Measurements from ENCODE around the gene NABP1. TPM values are rescaled to one million over a fixed set of nuclear protein-coding genes. Genes with fewer than 3 reads are reported as not detected.

NABP1 gene
- total RNA-seq, 3 donors from 2014 or later, result 22.1 to 29.8 (median 27.6) TPM

DNA sequence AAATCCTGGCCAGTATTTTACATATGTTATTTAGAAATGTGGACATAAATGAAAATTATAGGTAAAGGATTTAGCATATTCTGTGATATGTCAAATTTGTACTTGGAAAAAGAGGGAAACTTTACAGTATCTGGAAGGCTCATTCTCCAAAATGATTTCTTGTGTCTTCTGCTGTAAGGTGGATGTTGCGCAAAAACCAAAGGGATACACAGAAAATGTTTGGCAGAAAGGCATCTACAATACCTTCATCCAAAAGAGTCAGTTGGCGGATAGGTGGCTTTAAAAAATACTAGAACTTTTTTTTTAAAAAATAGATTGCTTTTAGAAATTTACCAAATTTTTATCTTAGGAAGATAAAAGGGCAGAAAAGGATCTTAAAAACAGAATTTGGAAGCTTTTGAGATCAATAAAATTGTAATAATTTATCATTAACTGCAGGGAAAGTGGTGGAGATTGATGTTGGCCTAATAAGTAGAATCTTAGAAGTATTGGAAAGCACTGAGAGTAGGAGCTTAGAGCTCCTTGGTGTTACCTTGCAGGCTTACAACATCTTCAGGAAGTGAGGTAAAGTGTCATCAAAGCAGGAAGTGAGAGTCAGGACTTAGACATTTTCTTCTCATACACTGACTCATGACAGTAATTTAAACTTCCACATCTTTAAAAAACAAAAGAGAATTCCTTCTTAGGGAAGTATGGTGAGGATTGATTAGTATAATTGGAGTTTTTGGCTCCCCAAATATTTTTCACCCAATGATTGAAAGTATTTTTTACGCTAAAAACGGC lies 2.1 kb downstream of the NABP1 start:
- ATAC-seq (no peak), DNase-seq (no peak)
- Histone ChIP-seq H3K4me1 (ENCODE audit: low read depth) (peaks cover 8% of the 10 kb centered on the region), H3K4me3 (no peak overlapping the region), H3K9me3 (no peaks in the 10 kb centered on the region), H3K36me3 (ENCODE audit: low read depth) (no peaks in the 10 kb centered on the region)
- intact Hi-C loops (cut with DNase I, micrococcal nuclease), result no loop called here
- TF ChIP-seq, protein P1, sequence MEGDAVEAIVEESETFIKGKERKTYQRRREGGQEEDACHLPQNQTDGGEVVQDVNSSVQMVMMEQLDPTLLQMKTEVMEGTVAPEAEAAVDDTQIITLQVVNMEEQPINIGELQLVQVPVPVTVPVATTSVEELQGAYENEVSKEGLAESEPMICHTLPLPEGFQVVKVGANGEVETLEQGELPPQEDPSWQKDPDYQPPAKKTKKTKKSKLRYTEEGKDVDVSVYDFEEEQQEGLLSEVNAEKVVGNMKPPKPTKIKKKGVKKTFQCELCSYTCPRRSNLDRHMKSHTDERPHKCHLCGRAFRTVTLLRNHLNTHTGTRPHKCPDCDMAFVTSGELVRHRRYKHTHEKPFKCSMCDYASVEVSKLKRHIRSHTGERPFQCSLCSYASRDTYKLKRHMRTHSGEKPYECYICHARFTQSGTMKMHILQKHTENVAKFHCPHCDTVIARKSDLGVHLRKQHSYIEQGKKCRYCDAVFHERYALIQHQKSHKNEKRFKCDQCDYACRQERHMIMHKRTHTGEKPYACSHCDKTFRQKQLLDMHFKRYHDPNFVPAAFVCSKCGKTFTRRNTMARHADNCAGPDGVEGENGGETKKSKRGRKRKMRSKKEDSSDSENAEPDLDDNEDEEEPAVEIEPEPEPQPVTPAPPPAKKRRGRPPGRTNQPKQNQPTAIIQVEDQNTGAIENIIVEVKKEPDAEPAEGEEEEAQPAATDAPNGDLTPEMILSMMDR (IDR thresholded peaks at IDR 0.05), result no peak

DNA sequence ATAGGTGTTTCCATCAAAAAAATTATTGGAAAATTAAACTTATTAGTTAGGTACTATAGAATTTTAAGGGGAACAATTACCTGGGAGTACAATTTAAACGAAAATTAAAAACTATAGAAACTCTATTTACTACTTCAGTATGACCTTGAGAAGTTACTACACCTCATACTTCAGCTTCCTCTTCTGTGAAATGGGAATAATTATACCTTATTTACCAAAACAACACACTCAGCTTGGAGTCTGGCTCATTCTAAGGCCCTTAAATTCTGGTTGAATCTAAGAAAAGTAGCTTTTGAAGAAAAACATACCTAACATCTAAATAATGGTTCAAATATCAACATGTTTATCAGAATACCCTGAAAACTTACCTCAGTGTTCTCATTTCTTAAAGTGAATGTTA lies 2.7 kb downstream of the NABP1 start:
- no peak for ATAC-seq
- TF ChIP-seq, protein P1 (IDR thresholded peaks at IDR 0.05), result no peak
- no peak overlapping the region for H3K4me3 ChIP-seq
- DNase-seq, result no peak
- H3K9me3 ChIP-seq, result no peaks in the 10 kb centered on the region
- H3K36me3 ChIP-seq (ENCODE audit: low read depth), result no peaks in the 10 kb centered on the region
- H3K4me1 ChIP-seq (ENCODE audit: low read depth), result peaks cover 8% of the 10 kb centered on the region
- intact Hi-C loops (cut with DNase I, micrococcal nuclease), result no loop called here

DNA sequence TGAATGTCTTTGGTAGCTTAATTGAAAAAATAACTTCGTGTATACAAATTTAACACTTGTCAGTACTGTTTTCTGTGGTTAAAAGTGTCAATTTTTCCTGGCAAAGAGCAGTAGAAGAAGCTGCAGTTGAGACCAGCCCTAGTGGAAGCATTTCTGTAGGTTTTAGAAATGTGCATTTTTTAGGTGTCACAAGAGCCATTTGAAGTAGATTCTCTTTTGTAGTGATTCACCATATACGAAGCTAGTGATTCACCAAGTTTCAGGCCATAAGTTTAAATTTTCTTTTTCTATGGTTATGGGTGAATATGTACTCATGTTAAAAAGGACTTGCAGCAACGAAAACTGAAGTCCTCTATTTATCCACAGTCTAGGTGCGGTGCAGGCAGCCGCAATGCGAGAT lies 4.2 kb downstream of the NABP1 start:
- Histone ChIP-seq H3K4me3 (no peak overlapping the region), H3K36me3 (ENCODE audit: low read depth) (no peaks in the 10 kb centered on the region), H3K4me1 (ENCODE audit: low read depth) (peaks cover 3% of the 10 kb centered on the region), H3K9me3 (no peaks in the 10 kb centered on the region)
- TF ChIP-seq, protein P1 (IDR thresholded peaks at IDR 0.05), result no peak
- no peak for ATAC-seq
- intact Hi-C loops (cut with DNase I, micrococcal nuclease), result no loop called here
- no peak for DNase-seq

DNA sequence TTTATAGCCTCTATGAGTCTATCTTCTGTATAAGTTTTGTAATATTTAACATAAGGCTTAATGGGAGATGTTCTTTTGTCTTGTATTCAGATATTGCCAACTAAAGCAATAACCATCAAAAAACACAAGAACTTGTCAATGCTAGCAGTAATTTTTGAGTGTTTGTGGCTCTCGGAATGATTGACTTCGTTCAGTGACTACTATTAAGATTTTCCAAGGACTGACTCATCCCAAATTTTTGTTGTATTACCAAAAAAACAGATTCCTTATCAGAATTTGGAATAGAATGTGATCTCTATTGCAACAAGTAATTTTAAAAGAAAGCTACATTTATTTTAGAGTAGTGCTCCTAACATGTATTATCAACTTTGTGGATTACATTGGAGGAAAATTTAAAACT lies 8.1 kb downstream of the NABP1 start:
- intact Hi-C loops (cut with DNase I, micrococcal nuclease), result no loop called here

DNA sequence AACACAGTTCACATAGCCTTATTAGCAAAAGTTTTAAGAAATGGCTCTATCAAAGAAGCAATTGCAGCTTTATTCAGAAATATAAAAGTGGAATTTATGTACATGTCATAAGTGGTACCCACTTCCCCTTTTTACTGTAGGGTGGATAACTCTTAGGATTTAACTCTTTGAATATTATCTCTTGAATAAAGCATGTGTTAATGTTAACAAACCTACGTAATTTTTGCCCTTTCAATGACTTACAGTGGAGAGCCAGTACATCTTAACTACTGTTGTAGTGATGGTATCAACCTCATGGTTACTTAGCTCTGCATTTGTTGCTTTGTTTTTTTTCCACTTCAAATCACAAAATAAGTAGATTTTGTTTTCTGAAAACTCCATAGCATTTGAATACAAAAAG lies 8.8 kb downstream of the NABP1 start:
- ATAC-seq, result no peak
- TF ChIP-seq, protein P1 (IDR thresholded peaks at IDR 0.05), result no peak
- Histone ChIP-seq H3K9me3 (no peaks in the 10 kb centered on the region), H3K4me3 (no peak overlapping the region), H3K36me3 (ENCODE audit: low read depth) (no peaks in the 10 kb centered on the region), H3K4me1 (ENCODE audit: low read depth) (peaks cover 12% of the 10 kb centered on the region)
- DNase-seq, result no peak
- intact Hi-C loops (cut with DNase I, micrococcal nuclease), result no loop called here

More for the DNA sequence above, 8.1 kb downstream of the NABP1 start:
- Histone ChIP-seq H3K36me3 (ENCODE audit: low read depth) (no peaks in the 10 kb centered on the region), H3K4me1 (ENCODE audit: low read depth) (peaks cover 12% of the 10 kb centered on the region), H3K4me3 (no peak overlapping the region), H3K9me3 (no peaks in the 10 kb centered on the region)
- TF ChIP-seq, protein P1 (IDR thresholded peaks at IDR 0.05), result no peak
- no peak for DNase-seq
- ATAC-seq, result no peak
